ENCODE measurements around the gene COL1A2. TPM values are rescaled to one million over a fixed set of nuclear protein-coding genes. Genes with fewer than 3 reads are reported as not detected.

Gene COL1A2
- total RNA-seq, 1 donor from 2014 or later, result 169 TPM

DNA sequence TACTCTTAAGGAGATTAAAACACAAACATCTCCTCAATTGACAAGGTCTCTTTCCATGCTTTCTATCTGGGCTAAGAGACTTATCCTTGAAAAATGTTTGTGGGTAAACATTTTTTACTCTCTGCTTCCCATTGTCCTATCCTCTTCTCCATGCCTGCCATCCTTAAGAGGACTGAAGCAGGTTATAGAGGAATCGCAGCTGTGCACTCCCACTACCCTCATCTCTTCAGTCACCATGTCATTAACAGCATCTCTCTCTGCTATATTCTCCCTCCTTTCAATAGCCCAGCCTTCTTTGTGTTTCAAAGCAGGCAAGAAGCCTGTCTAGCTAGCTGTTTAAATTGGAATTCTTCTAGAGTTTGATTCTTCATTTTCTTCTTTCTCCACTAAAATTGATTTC is 22.6 kb downstream of the COL1A2 start:
- H3K27ac Mint-ChIP-seq (ENCODE audit: unreplicated experiment), result no peak overlapping the region
- H3K9me3 Mint-ChIP-seq (ENCODE audit: unreplicated experiment), result no peaks in the 10 kb centered on the region
- H3K27me3 Mint-ChIP-seq (ENCODE audit: unreplicated experiment), result no peaks in the 10 kb centered on the region
- no peak overlapping the region for H3K4me3 Mint-ChIP-seq (ENCODE audit: unreplicated experiment)
- TF ChIP-seq, protein P1, sequence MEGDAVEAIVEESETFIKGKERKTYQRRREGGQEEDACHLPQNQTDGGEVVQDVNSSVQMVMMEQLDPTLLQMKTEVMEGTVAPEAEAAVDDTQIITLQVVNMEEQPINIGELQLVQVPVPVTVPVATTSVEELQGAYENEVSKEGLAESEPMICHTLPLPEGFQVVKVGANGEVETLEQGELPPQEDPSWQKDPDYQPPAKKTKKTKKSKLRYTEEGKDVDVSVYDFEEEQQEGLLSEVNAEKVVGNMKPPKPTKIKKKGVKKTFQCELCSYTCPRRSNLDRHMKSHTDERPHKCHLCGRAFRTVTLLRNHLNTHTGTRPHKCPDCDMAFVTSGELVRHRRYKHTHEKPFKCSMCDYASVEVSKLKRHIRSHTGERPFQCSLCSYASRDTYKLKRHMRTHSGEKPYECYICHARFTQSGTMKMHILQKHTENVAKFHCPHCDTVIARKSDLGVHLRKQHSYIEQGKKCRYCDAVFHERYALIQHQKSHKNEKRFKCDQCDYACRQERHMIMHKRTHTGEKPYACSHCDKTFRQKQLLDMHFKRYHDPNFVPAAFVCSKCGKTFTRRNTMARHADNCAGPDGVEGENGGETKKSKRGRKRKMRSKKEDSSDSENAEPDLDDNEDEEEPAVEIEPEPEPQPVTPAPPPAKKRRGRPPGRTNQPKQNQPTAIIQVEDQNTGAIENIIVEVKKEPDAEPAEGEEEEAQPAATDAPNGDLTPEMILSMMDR (IDR thresholded peaks at IDR 0.05; ENCODE audit: unreplicated experiment), result no peak
- H3K4me1 Mint-ChIP-seq (ENCODE audit: unreplicated experiment), result no peaks in the 10 kb centered on the region
- H3K36me3 Mint-ChIP-seq (ENCODE audit: low read depth, unreplicated experiment), result no peaks in the 10 kb centered on the region
- no peak for DNase-seq (ENCODE audit: low spot score)

DNA sequence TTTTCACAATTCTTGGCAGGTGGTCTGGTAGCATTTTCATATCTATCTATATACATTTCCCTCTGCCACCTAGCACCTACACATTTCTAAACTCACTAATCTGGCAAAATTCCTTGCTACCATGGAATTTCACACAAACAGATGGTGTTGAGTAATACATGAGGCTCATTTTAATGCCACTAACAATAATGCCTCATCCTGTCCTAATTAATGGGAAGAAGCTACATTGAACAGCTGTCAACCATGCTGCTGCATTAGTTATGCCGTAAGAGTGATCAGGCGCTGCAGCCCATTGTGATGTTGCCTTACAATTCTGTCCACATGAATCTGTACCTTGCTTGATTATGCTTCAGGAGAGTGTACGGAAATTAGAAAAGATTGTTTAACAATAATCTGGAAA is 23.2 kb downstream of the COL1A2 start:
- H3K4me1 Mint-ChIP-seq (ENCODE audit: unreplicated experiment), result no peaks in the 10 kb centered on the region

DNA sequence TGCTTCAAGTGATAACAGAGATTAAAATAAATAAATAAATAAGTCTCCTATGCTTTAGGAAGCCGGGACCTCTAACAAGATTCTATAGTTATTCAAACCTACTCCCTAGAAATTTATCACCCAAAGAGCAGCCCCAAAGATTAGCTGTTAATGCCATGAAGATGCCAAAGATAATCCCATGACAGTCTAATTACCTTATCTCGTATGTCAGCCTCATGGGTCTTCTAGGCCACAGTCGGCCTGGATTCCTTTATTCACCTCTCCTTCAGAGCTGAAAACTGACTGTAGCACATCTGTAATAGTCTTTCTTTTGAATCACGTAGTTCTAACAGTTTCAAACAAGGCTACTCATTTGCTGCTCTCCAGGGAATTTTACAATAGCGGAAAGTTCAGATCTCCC is 24.2 kb downstream of the COL1A2 start:
- H3K36me3 Mint-ChIP-seq (ENCODE audit: low read depth, unreplicated experiment), result no peaks in the 10 kb centered on the region
- no peak overlapping the region for H3K27ac Mint-ChIP-seq (ENCODE audit: unreplicated experiment)

More for the DNA sequence above, 23.2 kb downstream of the COL1A2 start:
- Mint-ChIP-seq H3K4me3 (ENCODE audit: unreplicated experiment) (no peak overlapping the region), H3K36me3 (ENCODE audit: low read depth, unreplicated experiment) (no peaks in the 10 kb centered on the region), H3K9me3 (ENCODE audit: unreplicated experiment) (no peaks in the 10 kb centered on the region), H3K27ac (ENCODE audit: unreplicated experiment) (no peak overlapping the region), H3K27me3 (ENCODE audit: unreplicated experiment) (no peaks in the 10 kb centered on the region)
- TF ChIP-seq, protein P1 (IDR thresholded peaks at IDR 0.05; ENCODE audit: unreplicated experiment), result no peak
- DNase-seq (ENCODE audit: low spot score), result no peak

DNA sequence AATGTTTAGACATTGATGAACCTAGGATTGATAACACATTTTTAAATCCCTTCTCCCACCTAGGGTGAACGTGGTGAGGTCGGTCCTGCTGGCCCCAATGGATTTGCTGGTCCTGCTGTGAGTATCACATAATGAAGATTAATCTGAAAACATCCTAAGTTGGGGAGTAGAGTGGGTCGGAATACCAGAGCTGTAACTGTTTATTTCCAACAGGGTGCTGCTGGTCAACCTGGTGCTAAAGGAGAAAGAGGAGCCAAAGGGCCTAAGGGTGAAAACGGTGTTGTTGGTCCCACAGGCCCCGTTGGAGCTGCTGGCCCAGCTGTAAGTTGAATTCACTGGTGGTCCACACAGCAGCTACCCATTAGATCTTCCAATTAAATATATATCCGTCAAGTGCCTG is 25.6 kb downstream of the COL1A2 start:
- no peak for DNase-seq (ENCODE audit: low spot score)
- no peaks in the 10 kb centered on the region for H3K9me3 Mint-ChIP-seq (ENCODE audit: unreplicated experiment)
- no peaks in the 10 kb centered on the region for H3K27me3 Mint-ChIP-seq (ENCODE audit: unreplicated experiment)
- no peaks in the 10 kb centered on the region for H3K36me3 Mint-ChIP-seq (ENCODE audit: low read depth, unreplicated experiment)
- H3K27ac Mint-ChIP-seq (ENCODE audit: unreplicated experiment), result no peak overlapping the region
- TF ChIP-seq, protein P1 (IDR thresholded peaks at IDR 0.05; ENCODE audit: unreplicated experiment), result no peak
- no peak overlapping the region for H3K4me3 Mint-ChIP-seq (ENCODE audit: unreplicated experiment)
- H3K4me1 Mint-ChIP-seq (ENCODE audit: unreplicated experiment), result no peaks in the 10 kb centered on the region

More for the DNA sequence above, 24.2 kb downstream of the COL1A2 start:
- H3K27me3 Mint-ChIP-seq (ENCODE audit: unreplicated experiment), result no peaks in the 10 kb centered on the region
- no peak for DNase-seq (ENCODE audit: low spot score)
- TF ChIP-seq, protein P1 (IDR thresholded peaks at IDR 0.05; ENCODE audit: unreplicated experiment), result no peak
- no peaks in the 10 kb centered on the region for H3K9me3 Mint-ChIP-seq (ENCODE audit: unreplicated experiment)
- H3K4me3 Mint-ChIP-seq (ENCODE audit: unreplicated experiment), result no peak overlapping the region
- H3K4me1 Mint-ChIP-seq (ENCODE audit: unreplicated experiment), result no peaks in the 10 kb centered on the region

DNA sequence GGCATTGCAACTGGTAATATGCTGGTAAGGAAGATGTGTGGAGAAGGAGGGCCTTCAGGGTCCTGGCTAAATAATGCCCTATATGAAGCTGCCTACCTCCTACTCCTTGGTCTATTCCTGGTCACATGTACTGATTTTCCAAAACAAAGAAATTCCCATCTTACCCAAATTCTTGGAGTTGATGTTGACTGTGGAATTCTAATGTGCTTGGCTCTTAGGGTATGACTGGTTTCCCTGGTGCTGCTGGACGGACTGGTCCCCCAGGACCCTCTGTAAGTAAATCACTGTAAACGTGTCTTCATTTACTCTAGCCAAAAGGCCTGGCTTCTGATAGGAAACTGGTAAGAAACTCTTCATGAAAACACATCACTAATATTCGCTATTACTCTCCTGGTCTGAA is 27.0 kb downstream of the COL1A2 start:
- Mint-ChIP-seq H3K9me3 (ENCODE audit: unreplicated experiment) (no peaks in the 10 kb centered on the region), H3K27ac (ENCODE audit: unreplicated experiment) (no peak overlapping the region), H3K4me1 (ENCODE audit: unreplicated experiment) (no peaks in the 10 kb centered on the region), H3K27me3 (ENCODE audit: unreplicated experiment) (no peaks in the 10 kb centered on the region), H3K4me3 (ENCODE audit: unreplicated experiment) (no peak overlapping the region), H3K36me3 (ENCODE audit: low read depth, unreplicated experiment) (no peaks in the 10 kb centered on the region)
- DNase-seq (ENCODE audit: low spot score), result no peak
- TF ChIP-seq, protein P1 (IDR thresholded peaks at IDR 0.05; ENCODE audit: unreplicated experiment), result no peak
